ENCODE data around the gene SHOC1. TPM values are rescaled to one million over a fixed set of nuclear protein-coding genes. Genes with fewer than 3 reads are reported as not detected.

SHOC1 gene
- polyA plus RNA-seq, 1 experiment = not detected

GRCh38 chr9:111839387-111839786 lies 44.6 kb upstream of the SHOC1 start:
- peak; percentile 57 for DNase-seq (ENCODE audit: low read depth)
- no peak for TF ChIP-seq CTCF (IDR thresholded peaks at IDR 0.05; ENCODE audit: insufficient read depth, low read depth, low read length)

GRCh38 chr9:111838439-111838838 lies 43.7 kb upstream of the SHOC1 start:
- ChIA-PET CTCF (interaction anchor here (1.0 kb wide), 1 partner anchor 78 kb away, joined by 4 read pairs; no protein-coding TSS in a partner anchor), POLR2A (no interaction called here)
- Histone ChIP-seq H3K4me3 (ENCODE audit: low read depth, low read length) (no peak overlapping the region), H3K27me3 (ENCODE audit: control insufficient read depth, insufficient read depth, low read length) (no peaks in the 10 kb centered on the region), H3K36me3 (ENCODE audit: control insufficient read depth, insufficient read depth, low read length) (no peaks in the 10 kb centered on the region)
- DNase-seq (ENCODE audit: low read depth) = no peak
- no peak for TF ChIP-seq CTCF (IDR thresholded peaks at IDR 0.05; ENCODE audit: insufficient read depth, low read depth, low read length)

More at GRCh38 chr9:111839387-111839786, 44.6 kb upstream of the SHOC1 start:
- CTCF ChIA-PET = no interaction called here
- H3K36me3 ChIP-seq (ENCODE audit: control insufficient read depth, insufficient read depth, low read length) = no peaks in the 10 kb centered on the region
- POLR2A ChIA-PET = no interaction called here
- H3K27me3 ChIP-seq (ENCODE audit: control insufficient read depth, insufficient read depth, low read length) = no peaks in the 10 kb centered on the region
- H3K4me3 ChIP-seq (ENCODE audit: low read depth, low read length) = no peak overlapping the region; the same call in 1 of the 2 replicates

- no peak for DNase-seq (ENCODE audit: low read depth)
- CTCF ChIA-PET = no interaction called here
- POLR2A ChIA-PET = no interaction called here
These were observed 41.6 kb upstream of the SHOC1 start for GRCh38 chr9:111836311-111836710.

GRCh38 chr9:111833941-111834340 lies 39.2 kb upstream of the SHOC1 start:
- H3K27me3 ChIP-seq (ENCODE audit: control insufficient read depth, insufficient read depth, low read length) = no peaks in the 10 kb centered on the region
- H3K36me3 ChIP-seq (ENCODE audit: control insufficient read depth, insufficient read depth, low read length) = no peaks in the 10 kb centered on the region
- ChIA-PET POLR2A (no interaction called here), CTCF (interaction anchor here (0.6 kb wide), 1 partner anchor 42 kb away, joined by 3 read pairs; no protein-coding TSS in a partner anchor)
- TF ChIP-seq CTCF (IDR thresholded peaks at IDR 0.05; ENCODE audit: insufficient read depth, low read depth, low read length) = no peak
- no peak for DNase-seq (ENCODE audit: low read depth)
- H3K4me3 ChIP-seq (ENCODE audit: low read depth, low read length) = no peak overlapping the region

More at GRCh38 chr9:111836311-111836710, 41.6 kb upstream of the SHOC1 start:
- Histone ChIP-seq H3K27me3 (ENCODE audit: control insufficient read depth, insufficient read depth, low read length) (no peaks in the 10 kb centered on the region), H3K4me3 (ENCODE audit: low read depth, low read length) (no peak overlapping the region), H3K36me3 (ENCODE audit: control insufficient read depth, insufficient read depth, low read length) (no peaks in the 10 kb centered on the region)
- TF ChIP-seq CTCF (IDR thresholded peaks at IDR 0.05; ENCODE audit: insufficient read depth, low read depth, low read length) = no peak

- CTCF ChIA-PET = no interaction called here
- Histone ChIP-seq H3K36me3 (ENCODE audit: control insufficient read depth, insufficient read depth, low read length) (no peaks in the 10 kb centered on the region), H3K4me3 (ENCODE audit: low read depth, low read length) (no peak overlapping the region), H3K27me3 (ENCODE audit: control insufficient read depth, insufficient read depth, low read length) (no peaks in the 10 kb centered on the region)
- no peak for DNase-seq (ENCODE audit: low read depth)
- TF ChIP-seq CTCF (IDR thresholded peaks at IDR 0.05; ENCODE audit: insufficient read depth, low read depth, low read length) = no peak
- POLR2A ChIA-PET = no interaction called here
These were observed 37.7 kb upstream of the SHOC1 start for GRCh38 chr9:111832449-111832848.
